ENCODE results near the gene KDM2A.
"Not testable (repeated sequence)": the region's sequence is repeated elsewhere in the genome, so short reads cannot be mapped to it uniquely, and the experiment has no call there.

Gene KDM2A

DNA sequence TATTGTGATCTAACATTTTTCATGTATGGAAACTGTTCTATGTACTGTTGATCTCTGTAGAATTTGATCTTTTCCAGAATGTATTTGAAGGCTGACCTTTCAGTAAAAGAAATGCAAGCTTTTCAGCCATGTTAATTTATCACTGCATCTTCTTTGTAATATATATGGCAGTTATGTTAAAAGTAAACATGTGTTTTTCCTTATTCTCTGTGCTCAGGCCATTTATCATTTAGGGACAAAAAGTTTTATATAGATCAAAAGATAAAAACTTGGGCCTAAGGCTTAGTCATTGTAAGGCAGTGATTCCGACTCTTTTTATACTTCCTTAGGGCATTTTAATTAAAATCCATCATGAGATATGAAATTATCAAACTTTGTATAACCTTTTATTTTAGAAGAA is 48.7 kb downstream of the KDM2A start:
- ChIA-PET POLR2A (no interaction called here), CTCF (interaction anchor here (0.7 to 2.8 kb wide), 24 partner anchors 8 to 284 kb away, joined by 3 to 18 read pairs (median 4); partner anchors contain the start of gene GRK2)
- H3K4me3 ChIP-seq (ENCODE audit: low read depth, low read length), result no peak overlapping the region
- no peak for DNase-seq (ENCODE audit: low read depth, low spot score)
- TF ChIP-seq CTCF (IDR thresholded peaks at IDR 0.05; ENCODE audit: insufficient read depth, low read length, missing control alignments), result no peak

GRCh38 chr11:67168911-67169310 is 49.8 kb downstream of the KDM2A start:
- H3K4me3 ChIP-seq (ENCODE audit: low read depth, low read length); POLR2A ChIA-PET; DNase-seq (ENCODE audit: low read depth, low spot score): not testable (repeated sequence)
- CTCF ChIA-PET, result interaction anchor here (0.7 to 2.8 kb wide), 9 partner anchors 8 to 86 kb away, joined by 3 to 18 read pairs (median 10); no protein-coding TSS in a partner anchor

DNA sequence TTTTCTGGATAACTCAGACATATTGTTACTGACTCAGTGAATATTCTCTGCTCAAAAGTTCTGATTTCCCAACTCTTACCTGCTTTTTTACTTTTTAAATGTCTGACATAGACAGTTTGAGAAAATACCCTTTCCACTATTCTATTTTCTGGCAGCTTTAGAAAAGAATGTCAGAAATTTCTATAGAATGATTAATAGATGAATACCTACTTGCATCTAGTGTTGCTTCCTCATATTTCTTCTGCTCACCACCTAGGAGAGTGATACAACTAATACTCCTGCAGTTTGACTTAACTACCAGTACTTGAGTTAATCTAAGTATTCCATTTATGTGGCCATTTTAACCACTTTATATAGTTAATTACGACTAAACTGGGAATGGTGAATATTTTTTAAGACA is 55.2 kb downstream of the KDM2A start:
- no peak for DNase-seq (ENCODE audit: low read depth, low spot score)
- TF ChIP-seq CTCF (IDR thresholded peaks at IDR 0.05; ENCODE audit: insufficient read depth, low read length, missing control alignments), result no peak
- CTCF ChIA-PET, result interaction anchor here (0.7 to 1.4 kb wide), 4 partner anchors 8 to 93 kb away, joined by 3 to 4 read pairs (median 3); no protein-coding TSS in a partner anchor
- H3K4me3 ChIP-seq (ENCODE audit: low read depth, low read length), result no peak overlapping the region
- POLR2A ChIA-PET, result no interaction called here

DNA sequence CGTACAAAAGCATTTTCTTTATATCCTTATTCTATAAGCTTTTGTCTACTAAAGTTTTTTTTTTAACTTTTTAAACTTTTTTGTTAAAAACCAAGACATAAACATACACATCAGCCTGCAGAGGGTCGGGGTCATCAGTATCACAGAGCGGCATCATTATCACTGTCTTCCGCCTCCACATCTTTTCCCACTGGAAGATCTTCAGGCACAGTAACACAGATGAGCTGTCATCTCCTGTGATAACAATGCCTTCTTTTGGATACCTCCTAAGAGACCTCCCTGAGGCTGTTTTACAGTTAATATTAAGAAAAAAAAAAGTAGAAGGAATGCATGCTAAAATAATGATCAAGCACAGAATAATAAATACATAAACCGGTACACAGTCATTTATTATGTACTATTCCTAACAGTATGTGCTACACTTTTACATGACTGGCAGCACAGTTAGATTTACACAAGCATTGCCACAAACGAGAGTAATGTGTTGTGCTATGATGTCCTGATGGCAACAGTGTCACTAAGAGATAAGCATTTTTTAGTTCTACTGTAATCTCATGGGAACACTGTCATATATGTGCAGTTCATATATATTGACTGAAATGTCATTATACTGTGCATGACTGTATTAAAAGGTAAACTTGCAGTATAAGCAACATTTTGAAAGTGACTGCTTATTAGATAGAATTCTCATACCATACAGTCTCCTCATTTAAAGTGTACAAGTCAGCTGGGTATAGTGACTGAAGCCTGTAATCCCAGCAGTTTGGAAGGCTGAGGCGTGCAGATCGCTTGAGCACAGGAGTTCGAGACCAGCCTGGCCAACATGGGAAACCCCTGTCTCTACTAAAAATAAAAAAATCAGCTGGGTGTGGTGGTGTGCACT is 58.6 kb downstream of the KDM2A start:
- TF ChIP-seq CTCF (IDR thresholded peaks at IDR 0.05; ENCODE audit: insufficient read depth, low read length, missing control alignments), result no peak
- ChIA-PET CTCF (interaction anchor here (1.1 to 1.7 kb wide), 4 partner anchors 9 to 26 kb away, joined by 3 to 12 read pairs (median 3); no protein-coding TSS in a partner anchor), POLR2A (no interaction called here)
- DNase-seq (ENCODE audit: low read depth, low spot score), result no peak
- H3K4me3 ChIP-seq (ENCODE audit: low read depth, low read length), result no peak overlapping the region

DNA sequence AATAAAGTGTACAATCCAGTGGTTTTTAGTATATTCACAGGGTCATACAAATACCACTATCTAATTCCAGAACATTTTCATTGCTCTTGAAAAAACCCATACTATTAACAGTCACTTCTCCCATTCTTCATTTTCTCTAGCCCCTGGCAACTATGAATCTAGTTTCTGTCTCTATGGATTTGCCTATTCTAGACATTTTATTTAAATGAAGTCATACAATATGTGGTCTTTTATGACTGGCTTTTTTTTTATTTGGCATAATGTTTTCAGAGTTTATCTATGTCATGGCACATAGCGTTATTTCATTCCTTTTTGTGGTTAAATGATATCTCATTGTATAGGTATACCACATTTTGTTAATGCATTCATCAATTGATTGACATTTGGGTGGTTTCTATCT is 59.4 kb downstream of the KDM2A start:
- no peak for TF ChIP-seq CTCF (IDR thresholded peaks at IDR 0.05; ENCODE audit: insufficient read depth, low read length, missing control alignments)
- DNase-seq (ENCODE audit: low read depth, low spot score), result no peak
- ChIA-PET POLR2A (no interaction called here), CTCF (interaction anchor here (1.1 to 1.7 kb wide), 2 partner anchors 10 to 26 kb away, joined by 3 to 12 read pairs; no protein-coding TSS in a partner anchor)
- no peak overlapping the region for H3K4me3 ChIP-seq (ENCODE audit: low read depth, low read length)

GRCh38 chr11:67178878-67179277 is 59.8 kb downstream of the KDM2A start:
- ChIA-PET POLR2A (no interaction called here), CTCF (interaction anchor here (1.2 kb wide), 1 partner anchor 11 kb away, joined by 4 read pairs; no protein-coding TSS in a partner anchor)
- no peak overlapping the region for H3K4me3 ChIP-seq (ENCODE audit: low read depth, low read length)
- no peak for DNase-seq (ENCODE audit: low read depth, low spot score)
- TF ChIP-seq CTCF (IDR thresholded peaks at IDR 0.05; ENCODE audit: insufficient read depth, low read length, missing control alignments), result no peak
